NCI-H1436 treated with DMSO at 0.1 percent for 48 hours (cell line): ENCODE measurements around the gene MAN1B1.

Source experiments
- DNase-seq: peaks from one replicate; lab custom pipeline; 2025; lab: John Stamatoyannopoulos, UW

MAN1B1 gene

GRCh38 chr9:137084526-137084925 is 2.3 kb upstream of the MAN1B1 start:
- DNase-seq: no peak

DNA sequence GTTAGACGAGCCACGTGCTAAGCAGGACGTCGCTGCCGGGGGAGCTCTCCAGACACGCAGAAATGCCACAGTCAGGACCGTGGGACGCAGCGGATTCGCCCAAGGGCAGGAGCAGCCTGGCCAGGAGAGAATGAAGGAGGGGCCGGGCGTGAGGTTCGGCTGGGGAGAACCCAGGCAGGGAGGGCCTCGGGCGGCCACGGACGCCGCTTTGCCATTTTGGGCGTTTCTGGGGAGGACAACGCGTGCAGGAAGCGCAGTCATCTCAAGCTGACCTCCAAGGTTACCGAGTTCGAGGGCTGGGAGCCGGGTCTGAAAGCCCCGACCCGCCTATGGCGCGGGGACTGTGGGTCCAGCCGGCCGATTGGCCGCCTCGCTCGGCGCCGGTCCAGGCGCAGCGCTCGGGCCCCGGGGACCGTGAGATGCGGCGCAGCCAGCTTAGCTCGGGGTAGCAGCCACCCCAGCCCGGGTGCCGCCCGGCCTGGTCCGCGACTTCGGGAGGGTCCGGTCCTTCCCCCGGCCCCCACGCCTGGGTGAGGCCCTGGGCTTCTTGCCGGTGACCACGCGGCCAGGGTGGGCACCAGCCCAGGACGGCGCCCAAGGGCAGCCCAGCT is 760 bp upstream of the MAN1B1 start:
- DNase-seq: no peak

DNA sequence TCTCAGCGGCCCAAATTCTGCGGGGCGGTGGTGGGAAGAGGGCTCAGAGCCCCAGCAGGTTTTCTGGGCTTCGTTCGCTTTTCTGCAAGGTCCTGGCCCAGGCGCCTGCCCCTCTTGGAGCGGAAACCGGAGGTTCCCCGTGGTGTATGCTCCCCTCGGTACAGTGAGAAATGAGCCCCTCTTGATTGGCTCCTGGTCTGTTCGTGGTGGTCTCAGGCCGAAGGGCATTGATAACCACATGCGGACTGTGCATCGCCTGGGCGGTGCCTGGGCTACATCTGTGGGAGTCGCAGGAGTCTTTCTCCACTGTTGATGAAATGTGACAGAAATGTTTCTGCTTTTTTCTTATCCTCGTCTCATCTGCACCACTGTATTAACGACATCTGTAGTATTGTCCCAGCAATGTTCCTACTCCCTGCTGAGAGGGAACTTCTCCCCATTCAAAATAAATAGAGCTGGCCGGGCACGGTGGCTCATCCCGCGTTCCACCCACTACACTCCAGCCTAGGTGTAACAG is 682 bp downstream of the MAN1B1 start:
- no peak for DNase-seq

- no peak for DNase-seq
Measured at GRCh38 chr9:137088121-137088520, 1.3 kb downstream of the MAN1B1 start.

DNA sequence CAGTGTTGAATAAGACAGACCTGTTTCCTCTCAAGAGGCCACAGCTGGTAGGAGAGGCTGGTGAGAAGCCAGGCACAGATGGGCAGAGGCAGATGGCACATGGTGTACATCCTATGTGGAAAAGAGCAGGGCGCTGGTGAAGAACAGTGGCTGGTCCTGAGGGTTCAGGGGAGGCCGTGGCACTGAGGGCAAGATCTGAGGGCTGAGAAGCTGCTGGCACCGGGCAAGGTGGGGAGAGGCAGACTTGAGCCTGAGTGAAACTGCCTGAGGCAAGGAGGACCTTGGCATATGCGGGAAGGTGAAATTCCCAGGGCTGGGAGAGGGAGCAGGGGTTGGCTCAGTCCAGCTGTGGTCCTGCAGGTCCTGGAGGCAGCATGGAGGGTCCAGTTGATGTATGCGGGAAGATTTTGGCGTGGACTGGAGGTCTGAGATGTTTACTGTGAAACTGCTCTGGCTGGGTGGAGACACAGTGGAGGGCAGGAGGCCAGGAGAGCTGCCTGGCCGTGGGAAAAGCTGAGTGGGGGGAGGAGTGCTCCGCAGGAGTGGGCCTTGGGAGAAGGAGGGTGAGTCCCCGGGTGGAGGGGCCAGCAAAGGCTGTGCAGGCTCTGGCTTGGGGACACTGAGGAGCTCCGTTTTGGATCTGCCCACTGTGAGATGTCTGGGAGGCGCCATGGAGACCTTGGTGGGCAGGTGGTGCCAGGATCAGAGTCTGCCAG is 2.6 kb downstream of the MAN1B1 start:
- no peak for DNase-seq

DNA sequence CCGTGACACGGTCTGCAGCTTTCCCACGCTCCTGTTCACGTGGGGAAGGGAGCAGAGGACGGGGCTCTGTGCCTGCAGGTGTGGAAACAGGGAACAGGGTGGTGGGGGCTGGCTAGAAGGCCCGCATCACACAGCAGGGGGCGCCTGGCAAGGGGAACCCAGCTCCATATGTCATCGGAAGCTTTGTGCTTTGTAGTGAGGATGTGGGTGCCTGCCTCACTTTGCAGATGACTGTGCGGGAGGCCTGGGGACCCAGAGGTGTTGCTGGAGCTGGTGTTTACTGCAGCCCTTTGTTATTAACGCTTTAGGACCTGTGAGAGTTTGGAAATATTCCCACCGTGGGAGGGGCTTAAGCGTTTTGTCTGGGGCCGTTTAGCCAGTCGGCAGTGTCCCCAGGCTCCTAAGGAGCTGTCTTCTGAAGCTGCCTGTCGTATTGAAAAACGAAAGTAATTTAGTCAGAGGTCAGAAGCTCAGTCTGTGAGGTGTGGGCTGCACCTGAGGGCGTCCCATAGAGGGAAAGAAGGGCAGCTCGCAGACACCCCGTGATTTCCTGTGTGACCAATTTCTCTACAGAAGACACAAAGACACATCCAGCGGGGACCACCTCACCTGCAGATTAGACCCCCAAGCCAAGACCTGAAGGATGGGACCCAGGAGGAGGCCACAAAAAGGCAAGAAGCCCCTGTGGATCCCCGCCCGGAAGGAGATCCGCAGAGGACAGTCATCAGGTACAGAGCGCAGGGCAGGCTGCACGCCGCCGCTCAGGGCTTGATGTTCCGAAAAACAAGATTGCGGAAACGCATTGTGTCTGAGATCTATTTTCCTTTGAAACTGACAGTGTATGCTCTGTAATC is 9.1 kb downstream of the MAN1B1 start:
- DNase-seq: no peak

DNA sequence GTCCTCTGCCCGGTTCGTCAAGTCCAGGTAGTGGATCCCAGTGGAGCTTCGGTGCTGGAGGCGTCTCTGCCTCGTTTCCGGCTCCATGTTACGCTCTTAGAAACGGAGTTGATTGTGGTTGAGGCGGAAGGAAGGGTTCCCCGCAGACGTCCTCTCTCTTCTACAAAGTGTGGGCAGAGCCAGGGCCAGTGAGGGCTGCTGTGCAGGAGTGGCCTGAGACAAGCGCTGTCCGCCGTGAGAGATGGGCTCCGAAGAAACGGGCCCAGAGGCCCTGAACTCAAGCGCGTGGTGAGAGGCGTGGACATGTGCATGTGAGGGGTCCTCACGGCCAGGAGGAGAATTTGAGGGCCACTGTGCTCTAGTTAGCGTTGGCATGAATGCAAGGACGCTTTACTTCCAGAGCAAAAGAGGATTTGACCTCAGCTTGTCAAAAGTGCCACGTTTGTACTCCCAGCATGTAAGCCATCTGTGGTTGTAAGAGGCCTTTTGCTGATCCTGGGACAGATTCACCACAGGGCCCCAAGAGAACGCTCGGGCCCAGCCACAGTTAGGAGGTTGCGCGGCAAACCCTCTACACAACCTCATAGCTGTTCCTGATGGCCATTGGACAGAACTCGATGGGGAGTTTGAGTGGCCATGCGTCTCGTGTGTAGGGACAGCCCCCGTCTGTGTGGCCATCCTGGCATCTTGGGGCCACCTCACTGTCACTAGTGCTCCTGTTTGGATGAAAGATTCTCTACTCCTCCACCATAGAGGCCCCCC is 10.2 kb downstream of the MAN1B1 start:
- no peak for DNase-seq

GRCh38 chr9:137097761-137098462 is 11.1 kb downstream of the MAN1B1 start:
- DNase-seq: no peak

DNA sequence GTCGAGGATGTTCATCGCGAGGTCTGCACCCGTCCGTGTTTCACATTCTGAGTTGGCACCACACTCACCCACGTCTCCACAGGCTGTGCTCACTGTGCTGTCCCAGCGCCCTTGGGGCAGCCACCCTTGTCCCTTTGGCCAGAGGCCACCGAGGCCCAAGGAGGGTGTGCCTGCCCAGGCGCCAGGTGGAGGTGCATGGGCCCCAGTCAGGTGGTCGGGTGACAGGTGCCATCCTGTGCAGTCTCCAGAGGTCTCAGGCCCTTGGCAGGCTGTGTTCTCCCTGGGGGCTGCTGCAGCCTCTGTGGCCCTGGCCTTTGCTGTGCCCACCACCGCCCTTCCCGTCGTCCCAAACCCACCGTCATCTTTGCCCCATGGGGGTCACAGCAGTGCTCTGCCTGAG is 12.4 kb downstream of the MAN1B1 start:
- DNase-seq: no peak

- DNase-seq: no peak
Measured at GRCh38 chr9:137103206-137103999, 16.6 kb downstream of the MAN1B1 start.

GRCh38 chr9:137105814-137106661 is 19.3 kb downstream of the MAN1B1 start:
- DNase-seq: no peak

- DNase-seq: no peak
Measured at GRCh38 chr9:137106662-137107250, 20.0 kb downstream of the MAN1B1 start.

DNA sequence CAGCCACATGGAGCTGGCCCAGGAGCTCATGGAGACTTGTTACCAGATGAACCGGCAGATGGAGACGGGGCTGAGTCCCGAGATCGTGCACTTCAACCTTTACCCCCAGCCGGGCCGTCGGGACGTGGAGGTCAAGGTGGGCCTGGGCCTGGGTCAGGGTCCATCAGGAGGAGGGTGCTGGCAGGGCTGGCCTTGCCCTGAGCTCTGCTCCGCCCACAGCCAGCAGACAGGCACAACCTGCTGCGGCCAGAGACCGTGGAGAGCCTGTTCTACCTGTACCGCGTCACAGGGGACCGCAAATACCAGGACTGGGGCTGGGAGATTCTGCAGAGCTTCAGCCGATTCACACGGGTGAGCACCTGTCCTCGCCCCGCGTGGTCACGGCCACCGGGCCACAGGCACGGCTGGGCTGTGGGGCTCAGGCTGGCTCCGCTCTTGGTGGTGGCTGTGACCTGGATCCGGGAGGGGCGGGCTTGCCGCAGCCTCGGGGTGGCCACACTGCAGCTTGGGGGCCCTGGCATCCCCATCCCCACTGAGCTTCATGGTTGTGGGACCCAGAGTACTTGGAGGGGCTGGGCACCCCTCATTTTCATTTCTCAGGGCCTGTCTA is 20.6 kb downstream of the MAN1B1 start:
- no peak for DNase-seq

GRCh38 chr9:137107982-137108381 is 21.2 kb downstream of the MAN1B1 start:
- no peak for DNase-seq

GRCh38 chr9:137108608-137109249 is 21.9 kb downstream of the MAN1B1 start:
- no peak for DNase-seq

GRCh38 chr9:137109250-137110146 is 22.7 kb downstream of the MAN1B1 start:
- DNase-seq: no peak
